ENCODE data around the gene TNFRSF21. TPM values are rescaled to one million over a fixed set of nuclear protein-coding genes. Genes with fewer than 3 reads are reported as not detected.

TNFRSF21 gene
- total and polyA plus RNA-seq, 5 donors = 4.5 to 9.1 (median 5.6) TPM

DNA sequence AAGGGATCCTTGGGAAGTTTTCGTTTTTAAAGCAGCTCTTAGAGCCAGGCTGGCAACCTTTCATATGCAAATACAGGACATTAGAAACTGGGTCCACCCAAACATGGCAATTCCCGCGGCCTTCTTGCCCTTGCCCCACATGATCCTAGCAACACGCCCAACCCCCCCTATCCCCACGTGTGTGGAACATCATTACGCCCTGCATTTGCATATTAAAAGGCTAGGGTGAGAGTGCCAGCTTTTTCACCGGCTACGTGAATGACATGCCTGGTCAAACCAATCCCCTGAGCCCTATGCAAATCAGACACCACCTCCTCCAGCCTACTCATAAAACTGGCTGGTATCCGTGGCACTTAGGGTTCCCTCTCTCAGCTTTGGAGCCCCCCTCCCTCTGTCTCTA, 88.1 kb downstream of the TNFRSF21 start:
- Histone ChIP-seq H3K4me3 (ENCODE audit: low read length) (no peak overlapping the region), H3K27ac (ENCODE audit: low read length) (no peak overlapping the region), H3K9me3 (ENCODE audit: control insufficient read depth, low read length) (no peaks in the 10 kb centered on the region), H3K27me3 (ENCODE audit: control insufficient read depth, insufficient read depth) (no peaks in the 10 kb centered on the region), H3K4me1 (ENCODE audit: control insufficient read depth, insufficient read depth, low read length) (no peaks in the 10 kb centered on the region)
- no peak for DNase-seq
- intact Hi-C loops (cut with DNase I) = no loop called here
- no peak for ATAC-seq
- WGBS = 56% methylated on average over 9 of the region's 9 CpGs

- peak in 1 of 3 donors; percentile 40 for DNase-seq
- no peak for ATAC-seq
- 71% methylated on average over 6 of the region's 6 CpGs for WGBS
- Histone ChIP-seq H3K9me3 (ENCODE audit: control insufficient read depth, low read length) (no peaks in the 10 kb centered on the region), H3K4me3 (ENCODE audit: low read length) (no peak overlapping the region), H3K27ac (ENCODE audit: low read length) (no peak overlapping the region), H3K4me1 (ENCODE audit: control insufficient read depth, insufficient read depth, low read length) (no peaks in the 10 kb centered on the region), H3K27me3 (ENCODE audit: control insufficient read depth, insufficient read depth) (no peaks in the 10 kb centered on the region)
- intact Hi-C loops (cut with DNase I) = no loop called here
Observed at GRCh38 chr6:47209632-47210031, 100.1 kb downstream of the TNFRSF21 start.

GRCh38 chr6:47207261-47207660, 102.4 kb downstream of the TNFRSF21 start:
- Histone ChIP-seq H3K9me3 (ENCODE audit: control insufficient read depth, low read length) (no peaks in the 10 kb centered on the region), H3K4me1 (ENCODE audit: control insufficient read depth, insufficient read depth, low read length) (no peaks in the 10 kb centered on the region), H3K27me3 (ENCODE audit: control insufficient read depth, insufficient read depth) (no peaks in the 10 kb centered on the region), H3K27ac (ENCODE audit: low read length) (no peak overlapping the region), H3K4me3 (ENCODE audit: low read length) (no peak overlapping the region)
- intact Hi-C loops (cut with DNase I) = no loop called here
- WGBS = 89% methylated on average over 2 of the region's 2 CpGs
- ATAC-seq (no peak), DNase-seq (no peak)

GRCh38 chr6:47206626-47207025, 103.1 kb downstream of the TNFRSF21 start:
- intact Hi-C loops (cut with DNase I) = no loop called here
- Histone ChIP-seq H3K27ac (ENCODE audit: low read length) (no peak overlapping the region), H3K9me3 (ENCODE audit: control insufficient read depth, low read length) (no peaks in the 10 kb centered on the region), H3K4me3 (ENCODE audit: low read length) (no peak overlapping the region), H3K4me1 (ENCODE audit: control insufficient read depth, insufficient read depth, low read length) (no peaks in the 10 kb centered on the region), H3K27me3 (ENCODE audit: control insufficient read depth, insufficient read depth) (no peaks in the 10 kb centered on the region)
- DNase-seq (no peak), ATAC-seq (no peak)

GRCh38 chr6:47203938-47204611, 105.6 kb downstream of the TNFRSF21 start:
- WGBS = 66% methylated on average over 2 of the region's 2 CpGs
- no peak overlapping the region for H3K27ac ChIP-seq (ENCODE audit: low read length)
- no peaks in the 10 kb centered on the region for H3K27me3 ChIP-seq (ENCODE audit: control insufficient read depth, insufficient read depth)
- DNase-seq (no peak), ATAC-seq (no peak)
- H3K9me3 ChIP-seq (ENCODE audit: control insufficient read depth, low read length) = no peaks in the 10 kb centered on the region
- intact Hi-C loops (cut with DNase I) = no loop called here
- no peak overlapping the region for H3K4me3 ChIP-seq (ENCODE audit: low read length)
- no peaks in the 10 kb centered on the region for H3K4me1 ChIP-seq (ENCODE audit: control insufficient read depth, insufficient read depth, low read length)

DNA sequence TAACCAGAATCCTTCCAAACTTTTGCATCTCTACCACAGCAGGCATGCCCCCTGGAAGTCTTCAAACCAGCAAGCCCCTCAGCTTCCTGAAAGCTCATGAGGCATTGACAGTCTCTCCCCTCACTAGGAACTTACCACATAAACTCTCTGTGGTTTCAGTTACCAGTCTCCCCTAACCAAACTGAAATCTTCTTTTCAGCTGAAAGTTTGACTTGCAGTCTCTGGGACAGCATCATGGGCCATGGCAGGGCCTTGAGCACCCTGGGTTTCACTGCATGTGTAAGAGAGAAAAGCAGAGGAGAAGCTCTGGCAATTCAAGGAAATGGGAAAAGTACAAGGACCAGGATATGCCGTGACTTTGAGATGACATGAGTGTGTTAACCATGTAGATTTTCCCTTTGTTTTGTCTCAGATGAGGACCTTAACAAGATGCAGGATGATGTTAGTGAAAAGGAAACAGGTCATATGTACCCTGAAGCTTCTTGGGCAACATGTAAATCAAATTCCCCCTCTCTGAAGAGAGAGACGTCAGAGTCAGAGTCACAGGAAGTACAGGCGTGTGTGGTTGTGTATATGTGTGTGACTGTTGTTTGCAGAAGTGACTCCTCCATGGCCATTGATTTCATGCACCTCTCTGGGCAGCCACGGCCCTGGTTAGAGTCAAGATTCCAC, 106.3 kb downstream of the TNFRSF21 start:
- no peaks in the 10 kb centered on the region for H3K9me3 ChIP-seq (ENCODE audit: control insufficient read depth, low read length)
- intact Hi-C loops (cut with DNase I) = no loop called here
- no peak for ATAC-seq
- no peak overlapping the region for H3K4me3 ChIP-seq (ENCODE audit: low read length)
- H3K27me3 ChIP-seq (ENCODE audit: control insufficient read depth, insufficient read depth) = no peaks in the 10 kb centered on the region
- H3K4me1 ChIP-seq (ENCODE audit: control insufficient read depth, insufficient read depth, low read length) = no peaks in the 10 kb centered on the region
- DNase-seq = no peak
- WGBS = 73% methylated on average over 4 of the region's 4 CpGs
- H3K27ac ChIP-seq (ENCODE audit: low read length) = no peak overlapping the region

GRCh38 chr6:47202644-47203205, 107.0 kb downstream of the TNFRSF21 start:
- Histone ChIP-seq H3K27me3 (ENCODE audit: control insufficient read depth, insufficient read depth) (no peaks in the 10 kb centered on the region), H3K4me3 (ENCODE audit: low read length) (no peak overlapping the region), H3K27ac (ENCODE audit: low read length) (no peak overlapping the region), H3K4me1 (ENCODE audit: control insufficient read depth, insufficient read depth, low read length) (no peaks in the 10 kb centered on the region), H3K9me3 (ENCODE audit: control insufficient read depth, low read length) (no peaks in the 10 kb centered on the region)
- 82% methylated on average over 2 of the region's 2 CpGs for WGBS
- no peak for ATAC-seq
- no peak for DNase-seq
- intact Hi-C loops (cut with DNase I) = no loop called here

DNA sequence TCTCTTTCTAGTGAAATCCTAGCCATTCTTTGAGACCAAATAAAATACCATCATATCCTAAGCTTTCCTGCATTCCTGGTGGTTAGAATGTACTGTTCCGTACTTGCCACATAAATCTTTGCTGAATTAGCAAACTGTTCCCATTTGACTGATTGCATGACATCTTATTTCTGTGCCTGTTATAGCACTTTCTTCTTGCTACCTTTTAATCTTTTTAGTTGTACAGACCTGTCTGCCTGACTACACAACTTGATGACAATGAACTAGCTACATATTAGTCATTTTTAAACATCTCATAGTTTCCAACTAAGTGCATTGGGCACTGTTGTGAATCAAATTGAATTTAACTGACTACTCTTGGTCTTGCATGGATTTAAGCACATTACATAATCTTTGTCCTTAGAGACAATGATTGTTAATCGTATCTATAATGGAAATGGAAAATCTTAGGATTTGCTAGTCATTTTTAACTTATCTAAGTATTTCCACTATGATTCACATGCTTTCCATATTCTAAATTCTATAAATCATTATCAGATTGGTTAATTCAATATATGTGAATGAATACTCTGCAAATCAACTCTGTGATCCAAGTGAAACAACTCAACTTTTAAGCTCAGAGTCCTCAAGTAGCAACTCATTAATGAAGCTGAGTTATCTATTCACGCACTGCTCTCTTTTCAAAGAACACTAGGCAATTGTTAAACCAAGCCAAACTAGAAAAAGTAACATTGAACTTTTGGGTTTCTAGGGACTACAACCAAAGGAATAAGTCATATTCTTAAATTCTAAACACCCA, 109.0 kb downstream of the TNFRSF21 start:
- intact Hi-C loops (cut with DNase I) = no loop called here
- no peak overlapping the region for H3K27ac ChIP-seq (ENCODE audit: low read length)
- no peaks in the 10 kb centered on the region for H3K27me3 ChIP-seq (ENCODE audit: control insufficient read depth, insufficient read depth)
- no peak for DNase-seq
- no peaks in the 10 kb centered on the region for H3K4me1 ChIP-seq (ENCODE audit: control insufficient read depth, insufficient read depth, low read length)
- no peak for ATAC-seq
- WGBS = 77% methylated on average over 3 of the region's 3 CpGs
- no peak overlapping the region for H3K4me3 ChIP-seq (ENCODE audit: low read length)
- H3K9me3 ChIP-seq (ENCODE audit: control insufficient read depth, low read length) = no peaks in the 10 kb centered on the region

DNA sequence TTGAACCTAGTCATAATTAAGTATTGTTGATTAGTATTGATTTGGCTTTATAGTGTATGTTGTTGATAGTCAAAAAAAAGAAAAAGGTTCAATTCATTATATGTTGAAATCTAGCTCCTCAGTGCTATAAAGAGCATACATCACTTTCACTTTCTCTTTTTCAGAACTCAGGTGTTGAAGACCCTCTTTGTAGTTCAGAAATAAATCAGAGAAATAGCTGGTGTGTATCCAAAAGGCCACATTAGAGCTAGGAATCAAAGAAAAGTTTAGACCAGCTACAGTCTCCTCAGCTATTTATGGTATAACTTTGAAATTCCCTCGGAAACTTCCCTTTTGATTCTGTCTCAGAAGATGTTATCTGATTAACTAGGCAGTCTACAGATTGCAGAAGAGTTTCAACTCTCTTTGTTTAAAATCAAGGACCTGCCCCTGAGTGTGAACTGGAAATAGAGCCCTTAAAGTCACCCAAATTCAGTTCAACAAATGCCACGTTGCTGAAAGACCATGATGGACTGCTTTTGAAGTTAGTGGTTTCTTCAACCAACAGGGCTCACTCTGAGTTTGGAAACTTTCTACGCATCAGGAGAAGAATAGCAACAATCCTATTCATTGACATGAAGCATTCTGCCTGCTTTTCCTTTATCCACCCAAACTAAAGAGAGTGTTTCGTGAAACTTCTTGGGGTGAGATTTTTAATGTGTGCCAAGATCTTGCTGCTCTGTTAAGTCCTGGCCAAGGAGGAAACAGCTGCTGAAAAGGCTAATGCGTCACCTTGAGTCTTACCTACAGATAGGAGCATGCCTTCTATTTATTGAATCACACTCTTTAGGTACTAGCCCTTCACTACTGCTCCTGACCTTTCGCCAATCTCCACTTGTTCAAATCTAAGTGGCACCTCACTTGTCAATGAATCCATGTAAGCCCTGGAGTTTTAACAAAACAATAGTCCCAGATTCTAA, 111.7 kb downstream of the TNFRSF21 start:
- no peaks in the 10 kb centered on the region for H3K27me3 ChIP-seq (ENCODE audit: control insufficient read depth, insufficient read depth)
- no peak overlapping the region for H3K4me3 ChIP-seq (ENCODE audit: low read length)
- H3K9me3 ChIP-seq (ENCODE audit: control insufficient read depth, low read length) = no peaks in the 10 kb centered on the region
- 78% methylated on average over 6 of the region's 6 CpGs for WGBS
- no peak overlapping the region for H3K27ac ChIP-seq (ENCODE audit: low read length)
- intact Hi-C loops (cut with DNase I) = no loop called here
- peaks cover 2% of the 10 kb centered on the region for H3K4me1 ChIP-seq (ENCODE audit: control insufficient read depth, insufficient read depth, low read length)
- DNase-seq = no peak
- ATAC-seq = no peak

- 65% methylated on average over 5 of the region's 5 CpGs for WGBS
- H3K4me3 ChIP-seq (ENCODE audit: low read length) = no peak overlapping the region
Observed at GRCh38 chr6:47196113-47196512, 113.6 kb downstream of the TNFRSF21 start.

More at GRCh38 chr6:47196113-47196512, 113.6 kb downstream of the TNFRSF21 start:
- DNase-seq = no peak
- intact Hi-C loops (cut with DNase I) = no loop called here
- ATAC-seq = no peak
- no peaks in the 10 kb centered on the region for H3K27me3 ChIP-seq (ENCODE audit: control insufficient read depth, insufficient read depth)
- no peak overlapping the region for H3K27ac ChIP-seq (ENCODE audit: low read length)
- peaks cover 2% of the 10 kb centered on the region for H3K4me1 ChIP-seq (ENCODE audit: control insufficient read depth, insufficient read depth, low read length)
- no peaks in the 10 kb centered on the region for H3K9me3 ChIP-seq (ENCODE audit: control insufficient read depth, low read length)
